DND-41 (cell line): ENCODE data around the gene MARCHF9.

Experiments used
- EZH2 ChIP-seq: IDR thresholded peaks from 3 replicates; pipeline ENCODE4 v1.6.1; 2012; ENCODE audit warnings: borderline replicate concordance, low read depth, mild to moderate bottlenecking, moderate library complexity, low read length, inconsistent platforms; ENCODE audit not compliant: severe bottlenecking
- TF ChIP-seq, protein P1 (sequence below): IDR thresholded peaks from 2 replicates; pipeline ENCODE4 v1.5.1; 2012; ENCODE audit warnings: borderline replicate concordance, low read length, moderate library complexity, mild to moderate bottlenecking; ENCODE audit not compliant: poor library complexity, severe bottlenecking; ENCODE audit errors: extremely low read depth

- no peak for TF ChIP-seq EZH2
- TF ChIP-seq, protein P1, sequence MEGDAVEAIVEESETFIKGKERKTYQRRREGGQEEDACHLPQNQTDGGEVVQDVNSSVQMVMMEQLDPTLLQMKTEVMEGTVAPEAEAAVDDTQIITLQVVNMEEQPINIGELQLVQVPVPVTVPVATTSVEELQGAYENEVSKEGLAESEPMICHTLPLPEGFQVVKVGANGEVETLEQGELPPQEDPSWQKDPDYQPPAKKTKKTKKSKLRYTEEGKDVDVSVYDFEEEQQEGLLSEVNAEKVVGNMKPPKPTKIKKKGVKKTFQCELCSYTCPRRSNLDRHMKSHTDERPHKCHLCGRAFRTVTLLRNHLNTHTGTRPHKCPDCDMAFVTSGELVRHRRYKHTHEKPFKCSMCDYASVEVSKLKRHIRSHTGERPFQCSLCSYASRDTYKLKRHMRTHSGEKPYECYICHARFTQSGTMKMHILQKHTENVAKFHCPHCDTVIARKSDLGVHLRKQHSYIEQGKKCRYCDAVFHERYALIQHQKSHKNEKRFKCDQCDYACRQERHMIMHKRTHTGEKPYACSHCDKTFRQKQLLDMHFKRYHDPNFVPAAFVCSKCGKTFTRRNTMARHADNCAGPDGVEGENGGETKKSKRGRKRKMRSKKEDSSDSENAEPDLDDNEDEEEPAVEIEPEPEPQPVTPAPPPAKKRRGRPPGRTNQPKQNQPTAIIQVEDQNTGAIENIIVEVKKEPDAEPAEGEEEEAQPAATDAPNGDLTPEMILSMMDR = no peak
These were observed 46.6 kb upstream of the MARCHF9 start for GRCh38 chr12:57708296-57708695.
